Suppressor macrophage treated with lipopolysaccharide for 4 hours (primary cell): ENCODE measurements around the gene PSMD1.

Experiments used
- DNase-seq: peaks from one replicate; pipeline ENCODE4 v3.0.0-alpha.2; 2020

Gene PSMD1

GRCh38 chr2:231213931-231214642 lies 157.4 kb downstream of the PSMD1 start:
- no peak for DNase-seq

DNA sequence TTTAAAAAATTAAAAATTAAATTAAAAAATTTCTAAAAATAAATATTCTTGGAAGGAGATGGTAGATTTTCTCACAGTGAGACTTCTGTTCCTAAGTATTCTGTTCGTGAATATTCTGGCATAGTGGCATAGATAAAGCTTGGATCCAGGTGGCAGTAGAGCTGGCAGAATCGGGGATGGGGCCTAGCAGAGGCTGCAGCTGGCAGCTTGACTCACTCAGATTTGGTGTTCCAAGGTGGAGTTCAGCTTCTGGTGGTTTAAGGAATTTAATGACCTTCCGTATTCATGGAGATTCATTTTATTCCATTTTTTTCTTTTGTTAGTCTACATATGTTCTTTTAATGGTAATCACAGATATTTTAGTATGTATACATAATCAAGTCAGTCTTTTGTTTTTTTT lies 161.7 kb downstream of the PSMD1 start:
- no peak for DNase-seq

DNA sequence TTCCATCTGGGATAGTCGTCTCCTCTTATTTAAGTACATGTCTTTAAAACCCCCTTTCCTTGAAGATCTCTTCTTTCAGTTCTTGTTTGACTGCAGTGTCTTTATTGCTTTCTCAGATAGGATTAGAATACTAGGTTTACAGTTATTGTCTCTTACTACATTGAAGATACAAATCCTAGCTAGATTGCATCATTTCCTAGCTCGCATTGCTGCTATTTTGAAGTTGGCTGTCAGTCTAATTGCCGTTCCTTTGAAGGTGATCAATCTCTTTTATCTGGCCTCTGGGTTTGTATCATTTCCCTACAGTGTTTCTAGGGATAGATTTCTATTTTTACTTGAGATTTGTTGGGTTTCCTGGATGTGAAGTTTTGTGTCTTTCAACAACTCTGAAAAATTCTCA lies 162.6 kb downstream of the PSMD1 start:
- DNase-seq = no peak

DNA sequence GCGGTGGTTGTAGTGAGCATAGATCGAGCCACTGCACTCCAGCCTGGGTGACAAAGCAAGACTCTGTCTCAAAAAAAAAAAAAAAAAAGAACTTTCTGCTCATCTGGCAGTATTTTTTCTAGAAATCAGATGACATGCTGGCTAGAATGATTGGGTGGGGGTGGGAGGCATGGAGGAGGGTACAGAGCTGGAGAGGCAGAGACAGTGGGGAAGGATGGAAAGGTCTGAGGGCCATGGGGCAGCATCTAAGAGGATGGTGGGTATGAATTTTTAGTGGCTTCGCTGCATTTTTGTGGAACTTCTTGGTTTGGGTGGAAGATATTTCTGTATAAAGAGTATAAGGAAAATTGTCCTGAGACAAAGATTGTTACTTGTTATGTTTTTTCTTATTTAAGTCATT lies 165.1 kb downstream of the PSMD1 start:
- no peak for DNase-seq
